Fibroblast of pulmonary artery (primary cell): ENCODE results near the gene ATXN7L2.

ENCODE experiments used
- DNase-seq: peaks from one replicate; pipeline ENCODE4 v3.0.0-alpha.2; 2010; ENCODE audit warnings: low read depth
- H3K4me3 ChIP-seq: replicated peaks from 2 replicates; pipeline ENCODE4 v1.5.1; 2011; ENCODE audit warnings: low read depth, mild to moderate bottlenecking, control low read depth, low read length, moderate library complexity
- CTCF ChIP-seq: IDR thresholded peaks from 2 replicates; pipeline ENCODE4 v1.5.1; 2011; ENCODE audit warnings: mild to moderate bottlenecking, control low read depth, low read length, inconsistent platforms; ENCODE audit errors: missing control alignments

The ATXN7L2 gene

DNA sequence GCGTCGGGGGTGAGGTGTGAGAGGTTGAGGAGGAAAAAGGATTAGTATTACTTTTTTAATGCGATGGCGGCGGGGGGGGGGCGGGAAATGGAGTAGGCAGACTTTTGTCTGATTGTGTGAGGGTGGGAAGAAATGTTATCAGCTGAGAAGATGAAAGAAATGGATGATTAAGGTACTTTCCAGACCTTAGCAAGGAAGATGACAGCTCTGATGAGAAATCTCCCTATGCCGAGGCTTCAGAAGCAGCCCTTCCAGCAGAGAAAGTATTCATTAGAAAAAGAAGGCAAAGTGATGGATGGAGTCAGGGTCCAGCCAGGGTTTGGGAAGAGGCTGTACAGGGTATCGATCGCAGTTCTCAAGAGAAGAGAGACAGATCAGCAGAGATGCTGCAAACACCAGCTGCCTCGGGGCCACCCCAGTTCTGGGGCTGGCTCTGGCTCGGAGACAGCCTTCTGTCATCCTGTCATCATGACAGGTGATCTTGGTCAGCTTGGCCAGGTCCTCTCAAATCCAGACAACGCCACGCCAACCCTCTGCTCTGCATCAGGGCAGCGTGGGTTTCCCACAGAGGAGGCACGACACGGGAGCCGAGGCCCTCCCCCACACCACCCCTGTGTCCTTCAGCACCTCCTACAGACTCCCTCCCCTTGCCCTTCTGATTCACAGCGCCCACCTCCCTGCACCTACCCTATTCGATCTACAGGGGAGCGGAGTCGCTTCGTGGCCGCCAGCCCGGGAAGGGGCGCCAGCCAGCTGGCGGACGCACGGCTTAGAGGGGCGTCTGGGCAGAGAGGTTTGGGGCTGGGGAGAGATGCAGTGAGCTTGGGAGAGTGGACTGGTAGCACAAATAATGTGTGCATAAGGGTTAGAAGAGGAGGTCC is 674 bp upstream of the ATXN7L2 start:
- DNase-seq: no peak
- peak overlapping the region; percentile 50 for H3K4me3 ChIP-seq
- TF ChIP-seq CTCF: no peak

- TF ChIP-seq CTCF: no peak
- peak overlapping the region; percentile 84 for H3K4me3 ChIP-seq
- no peak for DNase-seq
Observed at GRCh38 chr1:109484519-109484975, 842 bp downstream of the ATXN7L2 start.

- no peak for TF ChIP-seq CTCF
- H3K4me3 ChIP-seq: peak overlapping the region; percentile 84
- DNase-seq: no peak
Observed at GRCh38 chr1:109485001-109485400, 1.3 kb downstream of the ATXN7L2 start.

DNA sequence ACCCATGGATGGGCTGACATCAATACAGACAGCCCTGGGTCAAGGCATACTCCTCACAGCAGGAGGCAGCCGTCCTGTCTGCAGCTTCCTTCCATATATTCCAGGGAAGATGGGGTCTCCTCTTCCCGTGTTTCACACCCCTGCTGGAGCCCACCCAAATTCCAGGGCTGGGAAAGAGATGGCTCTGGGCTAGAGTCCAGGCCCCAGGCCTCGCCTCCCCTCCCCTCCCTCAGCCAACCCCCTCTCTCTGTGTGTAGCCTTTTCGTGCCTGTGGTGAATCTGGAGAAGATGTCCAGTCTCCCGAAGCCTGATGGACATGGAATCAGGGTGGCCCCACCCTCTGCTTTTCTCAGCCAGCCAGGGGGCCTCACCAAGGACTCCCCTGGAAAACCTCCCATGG is 3.6 kb downstream of the ATXN7L2 start:
- no peak overlapping the region for H3K4me3 ChIP-seq
- no peak for TF ChIP-seq CTCF
- DNase-seq: no peak

DNA sequence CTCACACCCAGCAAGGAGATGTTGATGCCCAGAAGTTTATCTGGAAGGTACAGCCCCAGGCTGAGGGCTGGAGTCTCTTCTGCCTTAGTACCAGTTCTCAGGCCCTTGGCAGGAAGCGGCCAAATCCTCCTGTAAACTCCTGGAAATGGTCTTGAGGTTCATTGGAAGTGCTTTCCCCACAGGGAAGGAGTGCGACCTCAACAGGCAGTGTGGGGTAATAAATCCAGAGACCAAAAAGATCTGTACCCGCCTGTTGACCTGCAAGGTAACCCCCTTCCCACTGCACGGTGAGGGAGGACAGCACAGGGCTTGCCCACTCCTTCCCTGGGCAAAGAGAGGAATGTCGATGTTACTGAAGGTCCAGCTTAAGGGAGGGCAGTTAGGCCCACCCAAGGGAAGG is 4.5 kb downstream of the ATXN7L2 start:
- TF ChIP-seq CTCF: peak; percentile 5
- no peak for DNase-seq
- no peak overlapping the region for H3K4me3 ChIP-seq

DNA sequence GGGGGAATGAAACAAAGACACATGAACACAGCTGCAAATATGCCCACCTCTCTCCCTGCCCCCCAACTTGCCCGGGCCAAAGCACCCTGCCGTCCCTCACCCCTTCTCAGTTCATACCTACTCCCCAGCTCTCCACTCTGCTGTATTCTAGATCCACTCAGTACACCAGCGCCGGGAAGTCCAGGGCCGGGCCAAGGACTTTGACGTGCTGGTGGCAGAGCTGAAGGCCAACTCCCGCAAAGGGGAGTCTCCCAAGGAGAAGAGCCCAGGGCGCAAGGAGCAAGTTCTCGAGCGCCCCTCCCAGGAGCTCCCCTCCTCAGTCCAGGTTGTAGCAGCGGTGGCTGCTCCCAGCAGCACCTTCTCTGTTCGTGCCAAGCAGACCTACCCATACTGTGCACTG is 5.0 kb downstream of the ATXN7L2 start:
- TF ChIP-seq CTCF: no peak
- no peak for DNase-seq
- H3K4me3 ChIP-seq: no peak overlapping the region
